HCT116 (cell line): ENCODE results near the gene TOMM22. TPM values are rescaled to one million over a fixed set of nuclear protein-coding genes. Genes with fewer than 3 reads are reported as not detected.

ENCODE experiments used
- ATAC-seq: fragments of 200-7000 bp; cut with Tn5 transposase; 2 replicates; pipeline ENCODE4 v1.9.1; 2020; ENCODE audit warnings: mild to moderate bottlenecking, moderate library complexity
- BruUV-seq: library from RNA; stranded (reverse); fragments of 400-500 nt; replicated peaks from 2 replicates; lab custom pipeline; 2021; lab: Mats Ljungman, UMichigan
- CTCF ChIA-PET: fragments of 300-600 bp; sonication (Branson Sonifier 250); formaldehyde crosslinking; loops from one replicate; lab custom pipeline; 2021; ENCODE audit warnings: antibody characterized with exemption; lab: Charles Lee
- POLR2A ChIA-PET: fragments of 300-600, 350-600 bp; sonication (Branson Sonifier 250); formaldehyde crosslinking; loops from one replicate; lab custom pipeline; 2021; ENCODE audit warnings: antibody characterized with exemption; lab: Charles Lee
- RAD21 ChIA-PET, 2 experiments: fragments of 300-600 bp; sonication (Branson Sonifier 250); formaldehyde crosslinking; loops; one replicate each; lab custom pipeline; 2023; ENCODE audit warnings: low total read pairs in 2 of 2; ENCODE audit not compliant: uncharacterized antibody in 2 of 2, unreplicated experiment in 2 of 2, low non-redundant PET in 1 of 2; lab: Charles Lee
- DNase-seq: peaks from one replicate; pipeline ENCODE4 v3.0.0-alpha.2; 2010; ENCODE audit warnings: low read depth, low spot score
- H2AFZ ChIP-seq: fragments of 200-600 bp; shearing (Covaris generic), sonication (generic); 2 replicates; pipeline ENCODE4 v1.6.1; 2017; ENCODE audit warnings: low read depth, mixed run types, mixed read lengths, antibody characterized with exemption, low read length; ENCODE audit not compliant: poor library complexity, severe bottlenecking
- H3K27ac ChIP-seq: 2 replicates; pipeline ENCODE4 v1.5.1; 2012; ENCODE audit warnings: low read depth, low read length
- H3K27me3 ChIP-seq: fragments of 200-600 bp; sonication (generic); 2 replicates; pipeline ENCODE4 v1.6.1; 2016; ENCODE audit warnings: mixed run types, low read length, mixed read lengths; ENCODE audit not compliant: insufficient read depth
- H3K36me3 ChIP-seq, 2 experiments: fragments of 200-500 bp in 1 of 2; fragments of 200-600 bp in 1 of 2; sonication (Bioruptor generic) in 1 of 2; sonication (generic) in 1 of 2; 2 replicates each; pipeline versions ENCODE4 v1.5.1 to v1.6.1; 2014 to 2016; ENCODE audit warnings: low read length in 2 of 2, inconsistent platforms in 1 of 2, mixed read lengths in 1 of 2, mixed run types in 1 of 2; ENCODE audit not compliant: insufficient read depth in 2 of 2, control insufficient read depth in 1 of 2
- H3K4me1 ChIP-seq, 2 experiments: fragments of 200-600 bp in 1 of 2; sonication (generic) in 1 of 2; 2 replicates each; pipeline versions ENCODE4 v1.5.1 to v1.6.1; 2012 to 2017; ENCODE audit warnings: low read length in 2 of 2, inconsistent platforms in 1 of 2, mild to moderate bottlenecking in 1 of 2, mixed read lengths in 1 of 2, mixed run types in 1 of 2, moderate library complexity in 1 of 2; ENCODE audit not compliant: insufficient read depth in 2 of 2, control insufficient read depth in 1 of 2
- H3K4me2 ChIP-seq: fragments of 200-600 bp; sonication (generic); 2 replicates; pipeline ENCODE4 v1.6.1; 2017; ENCODE audit warnings: mixed run types, low read length, mixed read lengths
- H3K4me3 ChIP-seq, 2 experiments: fragments of 200-600 bp in 1 of 2; sonication (generic) in 1 of 2; replicated peaks in 1 of 2; 2 replicates each; pipeline ENCODE4 v1.5.1; 2011 to 2016; ENCODE audit warnings: low read length in 2 of 2, control low read depth in 1 of 2, low read depth in 1 of 2, mild to moderate bottlenecking in 1 of 2, mixed read lengths in 1 of 2, mixed run types in 1 of 2
- H3K79me2 ChIP-seq: fragments of 200-600 bp; sonication (generic); 2 replicates; pipeline ENCODE4 v1.6.1; 2017; ENCODE audit warnings: mild to moderate bottlenecking, mixed run types, low read length, moderate library complexity, mixed read lengths; ENCODE audit not compliant: insufficient read depth
- H3K9ac ChIP-seq: fragments of 200-600 bp; sonication (generic); 2 replicates; pipeline ENCODE4 v1.6.1; 2016; ENCODE audit warnings: low read length, mixed read lengths
- H3K9me2 ChIP-seq: fragments of 200-600 bp; sonication (generic), shearing (Covaris generic); 2 replicates; pipeline ENCODE4 v1.6.1; 2017; ENCODE audit warnings: mixed run types, mild to moderate bottlenecking, moderate library complexity; ENCODE audit not compliant: insufficient read depth
- H3K9me3 ChIP-seq, 2 experiments: fragments of 200-500 bp in 1 of 2; fragments of 200-600 bp in 1 of 2; sonication (Bioruptor generic) in 1 of 2; sonication (generic) in 1 of 2; 2 replicates each; pipeline ENCODE4 v1.6.1; 2014 to 2017; ENCODE audit warnings: low read length in 2 of 2, mixed read lengths in 2 of 2, inconsistent platforms in 1 of 2, low read depth in 1 of 2, mild to moderate bottlenecking in 1 of 2, mixed run types in 1 of 2, moderate library complexity in 1 of 2; ENCODE audit not compliant: control insufficient read depth in 1 of 2, insufficient read depth in 1 of 2
- H4K20me1 ChIP-seq: fragments of 200-600 bp; sonication (generic), shearing (Covaris generic); 2 replicates; pipeline ENCODE4 v1.6.1; 2017; ENCODE audit warnings: mixed run types, mild to moderate bottlenecking, moderate library complexity; ENCODE audit not compliant: insufficient read depth
- CBX3 ChIP-seq: IDR thresholded peaks from 2 replicates; pipeline ENCODE4 v1.6.1; 2012; ENCODE audit warnings: low read depth
- CEBPB ChIP-seq: IDR thresholded peaks from 2 replicates; pipeline ENCODE4 v1.6.1; 2012; ENCODE audit warnings: low read depth
- EZH2phosphoT487 ChIP-seq: fragments of 200-600 bp; IDR thresholded peaks from 2 replicates; pipeline ENCODE4 v1.6.1; 2018; ENCODE audit warnings: antibody characterized with exemption, borderline replicate concordance
- FOSL1 ChIP-seq: IDR thresholded peaks from 2 replicates; pipeline ENCODE4 v1.6.1; 2012; ENCODE audit warnings: low read depth
- POLR2A ChIP-seq: IDR thresholded peaks from 2 replicates; pipeline ENCODE4 v1.7.0; 2011; ENCODE audit warnings: borderline replicate concordance; ENCODE audit not compliant: insufficient read depth, insufficient read length; ENCODE audit errors: extremely low read depth
- POLR2AphosphoS5 ChIP-seq: IDR thresholded peaks from 2 replicates; pipeline ENCODE4 v1.6.1; 2011; ENCODE audit warnings: mild to moderate bottlenecking, low read depth, low read length, moderate library complexity
- RAD21 ChIP-seq: IDR thresholded peaks from 2 replicates; pipeline ENCODE4 v1.6.1; 2012; ENCODE audit warnings: low read depth, mild to moderate bottlenecking
- SIN3A ChIP-seq: IDR thresholded peaks from 2 replicates; pipeline ENCODE4 v1.6.1; 2012; ENCODE audit warnings: low read depth
- SP1 ChIP-seq: IDR thresholded peaks from 2 replicates; pipeline ENCODE4 v1.6.1; 2012; ENCODE audit warnings: low read depth
- SRF ChIP-seq: IDR thresholded peaks from 2 replicates; pipeline ENCODE4 v1.6.1; 2012; ENCODE audit warnings: low read depth
- TCF7L2 ChIP-seq: IDR thresholded peaks from 2 replicates; pipeline ENCODE4 v1.7.0; 2011; ENCODE audit warnings: borderline replicate concordance, inconsistent platforms; ENCODE audit not compliant: insufficient read depth, insufficient read length; ENCODE audit errors: extremely low read depth
- YY1 ChIP-seq: IDR thresholded peaks from 2 replicates; pipeline ENCODE4 v1.6.1; 2011; ENCODE audit warnings: low read length, low read depth, moderate library complexity, mild to moderate bottlenecking; ENCODE audit not compliant: insufficient replicate concordance; ENCODE audit errors: extremely low read depth
- ZNF274 ChIP-seq: fragments of 200-500 bp; sonication (Bioruptor generic); IDR thresholded peaks from 2 replicates; pipeline ENCODE4 v1.6.1; 2014; ENCODE audit warnings: mild to moderate bottlenecking, low read depth, low read length, inconsistent platforms
- intact Hi-C: fragments of 100-400 bp; cut with micrococcal nuclease; formaldehyde crosslinking; loops from 2 replicates; pipeline ENCODE4 v1.10.0; 2022
- total RNA-seq: library from RNA; stranded (reverse); gene quantifications from one replicate; pipeline ENCODE4 v1.2.1, GENCODE V29; 2021; ENCODE audit not compliant: unreplicated experiment
- TF ChIP-seq, protein P1 (sequence below): IDR thresholded peaks from 2 replicates; pipeline ENCODE4 v1.6.1; 2011; ENCODE audit warnings: mild to moderate bottlenecking, low read length, moderate library complexity; ENCODE audit not compliant: insufficient replicate concordance; ENCODE audit errors: extremely low read depth
- TF ChIP-seq, protein P2 (sequence below): IDR thresholded peaks from 2 replicates; pipeline ENCODE4 v1.6.1; 2012
- TF ChIP-seq, protein P3 (sequence below): IDR thresholded peaks from 2 replicates; pipeline ENCODE4 v1.6.1; 2012
- TF ChIP-seq, protein P4 (sequence below): IDR thresholded peaks from 2 replicates; pipeline ENCODE4 v1.6.1; 2012; ENCODE audit warnings: low read depth
- TF ChIP-seq, protein P5 (sequence below), 3 experiments: fragments of 200-600 bp in 1 of 3; sonication (generic) in 1 of 3; IDR thresholded peaks in 2 of 3; conservative IDR thresholded peaks in 1 of 3; 2 replicates each; pipeline ENCODE4 v1.5.1; 2012 to 2017; ENCODE audit warnings: low read depth in 2 of 3, low read length in 2 of 3, antibody characterized with exemption in 1 of 3, borderline replicate concordance in 1 of 3, control low read depth in 1 of 3, mild to moderate bottlenecking in 1 of 3, mixed read lengths in 1 of 3, mixed run types in 1 of 3, moderate library complexity in 1 of 3; ENCODE audit not compliant: insufficient read depth in 1 of 3

TOMM22 gene
- total RNA-seq, 1 experiment from 2014 or later, result 136 TPM

DNA sequence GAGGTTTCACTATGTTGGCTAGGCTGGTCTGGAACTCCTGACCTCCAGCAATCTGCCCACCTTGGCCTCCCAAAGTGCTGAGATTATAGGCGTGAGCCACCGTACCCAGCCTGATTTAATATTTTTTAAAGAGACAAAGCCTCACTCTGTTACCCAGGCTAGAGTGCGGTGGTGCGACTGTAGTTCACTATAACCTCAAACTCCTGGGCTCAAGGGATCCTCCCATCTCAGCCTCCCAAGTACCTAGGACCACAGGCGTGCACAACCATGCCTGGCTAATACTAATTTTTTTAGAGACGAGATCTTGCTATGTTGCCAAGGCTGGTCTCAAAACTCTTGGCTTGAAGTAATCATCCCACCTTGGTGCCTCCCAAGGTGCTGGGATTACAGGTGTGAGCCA, 37.4 kb downstream of the TOMM22 start:
- Histone ChIP-seq H3K9me3 (no peaks in the 10 kb centered on the region), H3K4me3 (no peak overlapping the region)
- CTCF ChIA-PET, result interaction anchor here (1.1 kb wide), 2 partner anchors 11 to 38 kb away, joined by 3 to 5 read pairs; partner anchors contain the start of gene TOMM22
- intact Hi-C loops, result no loop called here
- no peak for TF ChIP-seq CBX3
- no peak for TF ChIP-seq POLR2A
- TF ChIP-seq TCF7L2, result no peak
- TF ChIP-seq, protein P1, sequence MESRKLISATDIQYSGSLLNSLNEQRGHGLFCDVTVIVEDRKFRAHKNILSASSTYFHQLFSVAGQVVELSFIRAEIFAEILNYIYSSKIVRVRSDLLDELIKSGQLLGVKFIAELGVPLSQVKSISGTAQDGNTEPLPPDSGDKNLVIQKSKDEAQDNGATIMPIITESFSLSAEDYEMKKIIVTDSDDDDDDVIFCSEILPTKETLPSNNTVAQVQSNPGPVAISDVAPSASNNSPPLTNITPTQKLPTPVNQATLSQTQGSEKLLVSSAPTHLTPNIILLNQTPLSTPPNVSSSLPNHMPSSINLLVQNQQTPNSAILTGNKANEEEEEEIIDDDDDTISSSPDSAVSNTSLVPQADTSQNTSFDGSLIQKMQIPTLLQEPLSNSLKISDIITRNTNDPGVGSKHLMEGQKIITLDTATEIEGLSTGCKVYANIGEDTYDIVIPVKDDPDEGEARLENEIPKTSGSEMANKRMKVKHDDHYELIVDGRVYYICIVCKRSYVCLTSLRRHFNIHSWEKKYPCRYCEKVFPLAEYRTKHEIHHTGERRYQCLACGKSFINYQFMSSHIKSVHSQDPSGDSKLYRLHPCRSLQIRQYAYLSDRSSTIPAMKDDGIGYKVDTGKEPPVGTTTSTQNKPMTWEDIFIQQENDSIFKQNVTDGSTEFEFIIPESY, result no peak
- TF ChIP-seq, protein P2, sequence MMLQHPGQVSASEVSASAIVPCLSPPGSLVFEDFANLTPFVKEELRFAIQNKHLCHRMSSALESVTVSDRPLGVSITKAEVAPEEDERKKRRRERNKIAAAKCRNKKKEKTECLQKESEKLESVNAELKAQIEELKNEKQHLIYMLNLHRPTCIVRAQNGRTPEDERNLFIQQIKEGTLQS, result no peak
- no peak for TF ChIP-seq POLR2AphosphoS5
- no peak for TF ChIP-seq RAD21
- TF ChIP-seq SIN3A, result no peak
- TF ChIP-seq, protein P3, sequence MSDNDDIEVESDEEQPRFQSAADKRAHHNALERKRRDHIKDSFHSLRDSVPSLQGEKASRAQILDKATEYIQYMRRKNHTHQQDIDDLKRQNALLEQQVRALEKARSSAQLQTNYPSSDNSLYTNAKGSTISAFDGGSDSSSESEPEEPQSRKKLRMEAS, result no peak
- TF ChIP-seq FOSL1, result no peak
- no peak for TF ChIP-seq SRF
- no peak for TF ChIP-seq EZH2phosphoT487
- TF ChIP-seq, protein P4, sequence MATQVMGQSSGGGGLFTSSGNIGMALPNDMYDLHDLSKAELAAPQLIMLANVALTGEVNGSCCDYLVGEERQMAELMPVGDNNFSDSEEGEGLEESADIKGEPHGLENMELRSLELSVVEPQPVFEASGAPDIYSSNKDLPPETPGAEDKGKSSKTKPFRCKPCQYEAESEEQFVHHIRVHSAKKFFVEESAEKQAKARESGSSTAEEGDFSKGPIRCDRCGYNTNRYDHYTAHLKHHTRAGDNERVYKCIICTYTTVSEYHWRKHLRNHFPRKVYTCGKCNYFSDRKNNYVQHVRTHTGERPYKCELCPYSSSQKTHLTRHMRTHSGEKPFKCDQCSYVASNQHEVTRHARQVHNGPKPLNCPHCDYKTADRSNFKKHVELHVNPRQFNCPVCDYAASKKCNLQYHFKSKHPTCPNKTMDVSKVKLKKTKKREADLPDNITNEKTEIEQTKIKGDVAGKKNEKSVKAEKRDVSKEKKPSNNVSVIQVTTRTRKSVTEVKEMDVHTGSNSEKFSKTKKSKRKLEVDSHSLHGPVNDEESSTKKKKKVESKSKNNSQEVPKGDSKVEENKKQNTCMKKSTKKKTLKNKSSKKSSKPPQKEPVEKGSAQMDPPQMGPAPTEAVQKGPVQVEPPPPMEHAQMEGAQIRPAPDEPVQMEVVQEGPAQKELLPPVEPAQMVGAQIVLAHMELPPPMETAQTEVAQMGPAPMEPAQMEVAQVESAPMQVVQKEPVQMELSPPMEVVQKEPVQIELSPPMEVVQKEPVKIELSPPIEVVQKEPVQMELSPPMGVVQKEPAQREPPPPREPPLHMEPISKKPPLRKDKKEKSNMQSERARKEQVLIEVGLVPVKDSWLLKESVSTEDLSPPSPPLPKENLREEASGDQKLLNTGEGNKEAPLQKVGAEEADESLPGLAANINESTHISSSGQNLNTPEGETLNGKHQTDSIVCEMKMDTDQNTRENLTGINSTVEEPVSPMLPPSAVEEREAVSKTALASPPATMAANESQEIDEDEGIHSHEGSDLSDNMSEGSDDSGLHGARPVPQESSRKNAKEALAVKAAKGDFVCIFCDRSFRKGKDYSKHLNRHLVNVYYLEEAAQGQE, result no peak
- no peak for TF ChIP-seq CEBPB
- no peak for TF ChIP-seq YY1
- no peak for TF ChIP-seq SP1
- no peak for TF ChIP-seq ZNF274
- TF ChIP-seq, protein P5, sequence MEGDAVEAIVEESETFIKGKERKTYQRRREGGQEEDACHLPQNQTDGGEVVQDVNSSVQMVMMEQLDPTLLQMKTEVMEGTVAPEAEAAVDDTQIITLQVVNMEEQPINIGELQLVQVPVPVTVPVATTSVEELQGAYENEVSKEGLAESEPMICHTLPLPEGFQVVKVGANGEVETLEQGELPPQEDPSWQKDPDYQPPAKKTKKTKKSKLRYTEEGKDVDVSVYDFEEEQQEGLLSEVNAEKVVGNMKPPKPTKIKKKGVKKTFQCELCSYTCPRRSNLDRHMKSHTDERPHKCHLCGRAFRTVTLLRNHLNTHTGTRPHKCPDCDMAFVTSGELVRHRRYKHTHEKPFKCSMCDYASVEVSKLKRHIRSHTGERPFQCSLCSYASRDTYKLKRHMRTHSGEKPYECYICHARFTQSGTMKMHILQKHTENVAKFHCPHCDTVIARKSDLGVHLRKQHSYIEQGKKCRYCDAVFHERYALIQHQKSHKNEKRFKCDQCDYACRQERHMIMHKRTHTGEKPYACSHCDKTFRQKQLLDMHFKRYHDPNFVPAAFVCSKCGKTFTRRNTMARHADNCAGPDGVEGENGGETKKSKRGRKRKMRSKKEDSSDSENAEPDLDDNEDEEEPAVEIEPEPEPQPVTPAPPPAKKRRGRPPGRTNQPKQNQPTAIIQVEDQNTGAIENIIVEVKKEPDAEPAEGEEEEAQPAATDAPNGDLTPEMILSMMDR (IDR thresholded peaks at IDR 0.05 in 2 of 3, conservative IDR thresholded peaks at IDR 0.05 in 1 of 3; ENCODE audit: borderline replicate concordance in 1 of 3, insufficient read depth in 1 of 3, low read depth in 2 of 3, low read length in 2 of 3), result no peak
- TF ChIP-seq, all 23 proteins: peak for 0
- no peak for DNase-seq
- RAD21 ChIA-PET, result no interaction called here
- Histone ChIP-seq H3K27ac (no peak overlapping the region), H2AFZ (no peak overlapping the region), H3K27me3 (no peaks in the 10 kb centered on the region), H3K9me2 (no peaks in the 10 kb centered on the region), H3K79me2 (peaks cover 29% of the 10 kb centered on the region), H3K4me1 (peaks cover 12 to 21% of the 10 kb centered on the region in 2 experiments), H4K20me1 (no peaks in the 10 kb centered on the region), H3K4me2 (peak overlapping the region; percentile 72; the same call in 1 of the 2 replicates), H3K36me3 (peaks cover 22 to 24% of the 10 kb centered on the region in 2 experiments; a peak in 3 of 4 replicates), H3K9ac (no peak overlapping the region)
- no TSS peak for BruUV-seq
- no peak for ATAC-seq
- POLR2A ChIA-PET, result no interaction called here
